GM12878 (cell line): ENCODE data around the gene EML3. TPM values are rescaled to one million over a fixed set of nuclear protein-coding genes. Genes with fewer than 3 reads are reported as not detected.

ENCODE experiments used
- CEBPZ ChIP-seq: fragments of 150-350 bp; IDR thresholded peaks from 2 replicates; pipeline ENCODE4 v1.6.1; 2016; ENCODE audit warnings: low read depth, low read length
- ELK1 ChIP-seq: IDR thresholded peaks from 2 replicates; pipeline ENCODE4 v1.6.1; 2012; ENCODE audit warnings: low read depth, low read length, improper control_type of control experiment
- ESRRA ChIP-seq: IDR thresholded peaks from 2 replicates; pipeline ENCODE4 v1.6.1; 2012; ENCODE audit warnings: mild to moderate bottlenecking, low read length, improper control_type of control experiment
- JUND ChIP-seq: IDR thresholded peaks from 2 replicates; pipeline ENCODE4 v1.6.1; 2012; ENCODE audit warnings: low read depth, mild to moderate bottlenecking, low read length, improper control_type of control experiment, moderate library complexity
- KDM1A ChIP-seq: fragments of 200-600 bp; sonication (generic); IDR thresholded peaks from 2 replicates; pipeline ENCODE4 v1.6.1; 2016; ENCODE audit warnings: borderline replicate concordance
- MEF2B ChIP-seq: fragments of 450-650 bp; IDR thresholded peaks from 2 replicates; pipeline ENCODE4 v1.6.1; 2018; ENCODE audit warnings: mild to moderate bottlenecking, moderate library complexity; ENCODE audit not compliant: partially characterized antibody, poor library complexity, severe bottlenecking
- NFYB ChIP-seq: IDR thresholded peaks from 2 replicates; pipeline ENCODE4 v1.6.1; 2011; ENCODE audit warnings: low read depth, mild to moderate bottlenecking, low read length, improper control_type of control experiment, moderate library complexity; ENCODE audit not compliant: insufficient read depth
- NR2C2 ChIP-seq: IDR thresholded peaks from 2 replicates; pipeline ENCODE4 v1.6.1; 2011; ENCODE audit warnings: borderline replicate concordance, low read depth; ENCODE audit not compliant: control insufficient read depth, insufficient read length
- NRF1 ChIP-seq: conservative IDR thresholded peaks from 2 replicates; pipeline ENCODE4 v1.6.1; 2011; ENCODE audit warnings: mild to moderate bottlenecking, low read depth, low read length, improper control_type of control experiment
- RAD21 ChIP-seq: IDR thresholded peaks from 2 replicates; pipeline ENCODE4 v1.6.1; 2011; ENCODE audit warnings: mild to moderate bottlenecking, low read depth, low read length, moderate library complexity; ENCODE audit not compliant: insufficient read depth
- RCOR1 ChIP-seq: conservative IDR thresholded peaks from 2 replicates; pipeline ENCODE4 v1.6.1; 2012; ENCODE audit warnings: low read depth, low read length, improper control_type of control experiment
- SKIL ChIP-seq: fragments of 450-650 bp; IDR thresholded peaks from 2 replicates; pipeline ENCODE4 v1.6.1; 2017; ENCODE audit warnings: mild to moderate bottlenecking, low read depth, inconsistent platforms; ENCODE audit not compliant: poor library complexity, severe bottlenecking
- TCF3 ChIP-seq: IDR thresholded peaks from 2 replicates; pipeline ENCODE4 v1.6.1; 2012; ENCODE audit warnings: low read depth, mild to moderate bottlenecking, low read length, borderline replicate concordance; ENCODE audit not compliant: insufficient read depth
- ZBTB4 ChIP-seq: fragments of 450-650 bp; formaldehyde crosslinking; IDR thresholded peaks from 2 replicates; pipeline ENCODE4 v1.4.0; 2022; ENCODE audit warnings: mild to moderate bottlenecking, moderate library complexity
- ZNF592 ChIP-seq: fragments of 450-650 bp; IDR thresholded peaks from 2 replicates; pipeline ENCODE4 v1.6.1; 2017; ENCODE audit warnings: mild to moderate bottlenecking, moderate library complexity
- polyA plus RNA-seq, 11 experiments: library from polyadenylated mRNA; depleted of rRNA in 4 of 11; unstranded in 6 of 11; stranded (reverse) in 5 of 11; fragments of >200 nt; fragmentation: Nextera tagmentation in 4 of 11; fragmentation: Illumina TruSeq in 1 of 11; extraction: Ambion mirVana in 4 of 11; extraction: Trizol in 1 of 11; gene quantifications; 1 replicate in 1 of 11; 2 replicates in 10 of 11; pipeline versions ENCODE4 v1.2.1 to v1.2.3, GENCODE V29; 2011 to 2016; ENCODE audit warnings: inconsistent platforms in 2 of 11, missing spikeins in 2 of 11, low read depth in 1 of 11
- total RNA-seq, 4 experiments: library from RNA; depleted of rRNA in 3 of 4; stranded (reverse); fragments of >200 nt in 3 of 4; fragmentation: Illumina TruSeq in 1 of 4; extraction: Trizol in 1 of 4; gene quantifications; 2 replicates each; pipeline versions ENCODE4 v1.2.1 to v1.2.3, GENCODE V29; 2013 to 2021

The EML3 gene
- total and polyA plus RNA-seq, 10 of the 15 experiments (the other 5 are each of a cell fraction or from before 2014, with no cell fraction given) = 0.58 to 82.5 (median 24.8) TPM

- TF ChIP-seq ZNF592 = no peak
- TF ChIP-seq RCOR1 = no peak
- TF ChIP-seq TCF3 = no peak
- TF ChIP-seq ZBTB4 (CRISPR knock-in tag) = no peak
- TF ChIP-seq CEBPZ = no peak
- no peak for TF ChIP-seq ESRRA
- no peak for TF ChIP-seq JUND
- TF ChIP-seq ELK1 = no peak
- TF ChIP-seq NFYB = no peak
- TF ChIP-seq NRF1 = no peak
- TF ChIP-seq NR2C2 = no peak
- no peak for TF ChIP-seq MEF2B
- TF ChIP-seq RAD21 = peak; percentile 72
- TF ChIP-seq KDM1A = no peak
- TF ChIP-seq SKIL = no peak
Observed at GRCh38 chr11:62560566-62561103, 51.9 kb downstream of the EML3 start (continued).
